Naive thymus-derived CD4-positive, alpha-beta T cell (primary cell): Measurements from ENCODE around the gene RGMB. TPM values are rescaled to one million over a fixed set of nuclear protein-coding genes. Genes with fewer than 3 reads are reported as not detected.
A peak's percentile ranks its signal among the peaks of the same experiment; 100 is the strongest.

Experiments used
- ATAC-seq: fragments of 150-1000 bp; cut with Tn5 transposase; 2 replicates; pipeline ENCODE4 v1.10.0; 2021; ENCODE audit warnings: mild to moderate bottlenecking, moderate library complexity
- CTCF ChIA-PET: fragments of 350-600 bp; sonication (Branson Sonifier 250); formaldehyde crosslinking; loops from one replicate; lab custom pipeline; 2021; ENCODE audit warnings: antibody characterized with exemption; lab: Charles Lee
- POLR2A ChIA-PET: fragments of 350-600 bp; sonication (Branson Sonifier 250); formaldehyde crosslinking; loops from one replicate; lab custom pipeline; 2021; ENCODE audit warnings: antibody characterized with exemption, inconsistent platforms; lab: Charles Lee
- DNase-seq, 9 donors: peaks; one replicate each; pipeline versions ENCODE4 v3.0.0 to v3.0.0-alpha.2; 2020 to 2022; ENCODE audit warnings: mixed read lengths in 1 of 9
- H3K27ac ChIP-seq: one replicate; pipeline ENCODE4 v1.7.0; 2013; ENCODE audit warnings: mild to moderate bottlenecking, low read depth, low read length, moderate library complexity
- H3K27me3 ChIP-seq, 2 donors: one replicate each; pipeline ENCODE4 v1.7.0; 2013; ENCODE audit warnings: low read length in 2 of 2, mild to moderate bottlenecking in 2 of 2, moderate library complexity in 2 of 2; ENCODE audit not compliant: control insufficient read depth in 2 of 2, insufficient read depth in 2 of 2
- H3K36me3 ChIP-seq, 3 experiments: 1 replicate in 2 of 3; 2 replicates in 1 of 3; pipeline ENCODE4 v1.7.0; 2013; ENCODE audit warnings: low read length in 3 of 3, mild to moderate bottlenecking in 3 of 3, moderate library complexity in 1 of 3; ENCODE audit not compliant: insufficient read depth in 3 of 3, control insufficient read depth in 2 of 3
- H3K4me1 ChIP-seq, 2 donors: one replicate each; pipeline ENCODE4 v1.7.0; 2013; ENCODE audit warnings: low read length in 2 of 2, mild to moderate bottlenecking in 2 of 2, moderate library complexity in 1 of 2; ENCODE audit not compliant: control insufficient read depth in 2 of 2, insufficient read depth in 2 of 2
- H3K4me3 ChIP-seq: 2 replicates; pipeline ENCODE4 v1.7.0; 2013; ENCODE audit warnings: mild to moderate bottlenecking, low read length
- H3K9me3 ChIP-seq, 3 experiments: 1 replicate in 2 of 3; 2 replicates in 1 of 3; pipeline ENCODE4 v1.7.0; 2013; ENCODE audit warnings: low read length in 3 of 3; ENCODE audit not compliant: control insufficient read depth in 2 of 3
- H3K27ac Mint-ChIP-seq, 9 donors: one replicate each; pipeline ENCODE4 v1.8.0; 2020 to 2022; ENCODE audit warnings: mixed read lengths in 9 of 9, mild to moderate bottlenecking in 8 of 9, moderate library complexity in 5 of 9, inconsistent platforms in 2 of 9
- H3K27me3 Mint-ChIP-seq, 5 donors: one replicate each; pipeline ENCODE4 v1.8.0; 2021 to 2022; ENCODE audit warnings: mixed read lengths in 5 of 5, mild to moderate bottlenecking in 1 of 5
- H3K36me3 Mint-ChIP-seq, 5 donors: one replicate each; pipeline ENCODE4 v1.8.0; 2020 to 2022; ENCODE audit warnings: mixed read lengths in 5 of 5, mild to moderate bottlenecking in 3 of 5, inconsistent platforms in 1 of 5
- H3K4me1 Mint-ChIP-seq, 7 donors: one replicate each; pipeline ENCODE4 v1.8.0; 2020 to 2022; ENCODE audit warnings: mixed read lengths in 7 of 7, mild to moderate bottlenecking in 3 of 7, inconsistent platforms in 1 of 7
- H3K4me3 Mint-ChIP-seq, 10 donors: one replicate each; pipeline ENCODE4 v1.8.0; 2020 to 2022; ENCODE audit warnings: mild to moderate bottlenecking in 10 of 10, mixed read lengths in 10 of 10, moderate library complexity in 6 of 10, inconsistent platforms in 2 of 10
- H3K9me3 Mint-ChIP-seq, 11 donors: one replicate each; pipeline ENCODE4 v1.8.0; 2020 to 2022; ENCODE audit warnings: mixed read lengths in 11 of 11, mild to moderate bottlenecking in 4 of 11, inconsistent platforms in 1 of 11, moderate library complexity in 1 of 11
- intact Hi-C, 2 donors: fragments of 100-400 bp; cut with micrococcal nuclease; formaldehyde crosslinking; loops; one replicate each; pipeline ENCODE4 v1.15.1; 2023
- polyA plus RNA-seq, 2 donors: library from polyadenylated mRNA; unstranded; fragments of 300-500 nt; fragmentation: Illumina TruSeq; gene quantifications; one replicate each; pipeline ENCODE4 v1.2.3, GENCODE V29; 2021
- total RNA-seq, 6 experiments: library from RNA in 5 of 6; stranded (reverse) in 5 of 6; gene quantifications; 1 replicate in 5 of 6; 2 replicates in 1 of 6; pipeline ENCODE4 v1.2.3 and lab custom pipeline; 2021 to 2026

RGMB gene
- total and polyA plus RNA-seq, 7 experiments from 2014 or later: 0.41 to 22.4 (median 9.5) TPM

DNA sequence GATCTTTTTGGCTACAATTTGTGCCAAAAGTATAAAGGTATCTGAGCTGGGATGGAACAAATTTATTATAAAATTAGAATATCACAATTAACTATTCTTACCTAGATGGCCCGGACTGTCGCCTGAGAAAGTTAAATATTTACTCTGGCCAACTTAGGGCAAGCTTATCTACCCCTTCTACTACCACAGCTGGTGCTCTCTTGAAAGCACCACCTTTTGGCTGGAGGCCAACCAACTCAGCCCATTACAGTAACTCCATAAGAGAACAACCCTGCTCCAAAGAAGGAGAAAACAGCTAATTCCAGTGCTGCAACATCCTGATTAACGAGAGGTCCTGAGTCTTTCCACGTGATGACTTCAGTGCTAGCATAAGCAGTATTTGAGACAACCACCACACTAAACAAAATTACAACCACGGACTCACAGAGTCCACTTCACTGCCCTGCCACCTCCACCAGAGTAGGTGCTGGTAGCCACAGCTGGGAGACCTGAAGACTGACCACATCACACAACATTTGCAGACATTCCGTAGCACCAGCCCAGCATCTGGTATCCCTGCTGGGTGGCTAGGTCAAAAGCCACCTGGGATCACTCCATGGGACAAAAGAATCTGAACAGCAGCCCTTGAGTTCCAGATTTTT, 43.2 kb downstream of the RGMB start:
- Histone ChIP-seq H3K36me3 (no peaks in the 10 kb centered on the region), H3K27ac (no peak overlapping the region), H3K4me3 (no peak overlapping the region), H3K9me3 (no peaks in the 10 kb centered on the region), H3K4me1 (no peaks in the 10 kb centered on the region), H3K27me3 (no peaks in the 10 kb centered on the region)
- no peak for DNase-seq
- intact Hi-C loops: no loop called here
- ChIA-PET POLR2A (no interaction called here), CTCF (interaction anchor here (0.7 kb wide), 1 partner anchor 12 kb away, joined by 4 read pairs; no protein-coding TSS in a partner anchor)
- H3K27ac Mint-ChIP-seq: no peak overlapping the region
- ATAC-seq: no peak
- no peak overlapping the region for H3K4me3 Mint-ChIP-seq
- peaks cover 0 to 34% (median 20%) of the 10 kb centered on the region in 5 donors for H3K36me3 Mint-ChIP-seq
- H3K4me1 Mint-ChIP-seq: peaks cover 0 to 4% (median 0%) of the 10 kb centered on the region in 7 donors
- H3K9me3 Mint-ChIP-seq: peaks cover 0 to 21% (median 3%) of the 10 kb centered on the region in 11 donors
- no peaks in the 10 kb centered on the region for H3K27me3 Mint-ChIP-seq

DNA sequence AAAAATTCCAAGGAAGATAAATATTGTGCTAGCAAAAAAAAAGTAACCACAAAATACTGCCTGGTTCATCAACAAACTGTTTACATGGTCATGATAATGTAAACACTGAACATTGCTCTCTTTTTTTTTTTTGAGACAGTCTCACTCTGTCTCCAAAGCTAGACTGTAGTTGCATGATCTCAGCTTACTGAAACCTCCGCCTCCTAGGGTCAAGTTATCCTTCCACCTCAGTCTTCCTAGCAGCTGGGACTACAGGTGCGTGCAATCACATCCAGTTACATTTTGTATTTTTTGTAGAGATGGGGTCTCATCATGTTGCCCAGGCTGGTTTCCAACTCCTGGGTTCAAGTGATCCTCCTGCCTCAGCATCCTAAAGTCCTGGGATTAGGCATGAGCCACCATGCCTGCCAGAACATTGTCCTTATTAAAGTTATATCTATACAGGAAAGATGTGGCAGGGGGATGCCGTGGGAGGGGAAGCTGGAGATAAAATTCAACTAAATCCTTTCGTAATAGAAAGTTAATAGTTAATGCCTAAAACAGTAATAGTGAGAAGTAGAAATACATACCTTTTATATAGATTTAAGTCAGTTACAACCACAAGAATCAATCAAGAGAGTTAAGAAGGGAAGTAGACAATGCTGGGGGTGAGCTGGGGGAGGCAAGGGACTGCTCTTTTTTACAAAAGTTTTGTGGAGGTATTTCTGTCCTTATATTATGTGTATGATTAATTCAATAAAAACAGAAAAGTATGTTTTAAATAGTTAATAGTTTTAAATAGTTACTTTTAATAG, 52.3 kb downstream of the RGMB start:
- Mint-ChIP-seq H3K36me3 (peaks cover 0 to 16% (median 6%) of the 10 kb centered on the region in 5 donors), H3K27me3 (peaks cover 0 to 7% (median 0%) of the 10 kb centered on the region in 5 donors), H3K27ac (no peak overlapping the region), H3K4me1 (peaks cover 0 to 2% (median 0%) of the 10 kb centered on the region in 7 donors), H3K9me3 (peaks cover 0 to 7% (median 2%) of the 10 kb centered on the region in 11 donors), H3K4me3 (no peak overlapping the region)
- intact Hi-C loops: no loop called here
- no peak for DNase-seq
- no peak for ATAC-seq
- Histone ChIP-seq H3K27ac (no peak overlapping the region), H3K27me3 (no peaks in the 10 kb centered on the region), H3K36me3 (no peaks in the 10 kb centered on the region), H3K4me1 (no peaks in the 10 kb centered on the region), H3K9me3 (no peaks in the 10 kb centered on the region), H3K4me3 (no peak overlapping the region)
- CTCF ChIA-PET: no interaction called here
- POLR2A ChIA-PET: no interaction called here

DNA sequence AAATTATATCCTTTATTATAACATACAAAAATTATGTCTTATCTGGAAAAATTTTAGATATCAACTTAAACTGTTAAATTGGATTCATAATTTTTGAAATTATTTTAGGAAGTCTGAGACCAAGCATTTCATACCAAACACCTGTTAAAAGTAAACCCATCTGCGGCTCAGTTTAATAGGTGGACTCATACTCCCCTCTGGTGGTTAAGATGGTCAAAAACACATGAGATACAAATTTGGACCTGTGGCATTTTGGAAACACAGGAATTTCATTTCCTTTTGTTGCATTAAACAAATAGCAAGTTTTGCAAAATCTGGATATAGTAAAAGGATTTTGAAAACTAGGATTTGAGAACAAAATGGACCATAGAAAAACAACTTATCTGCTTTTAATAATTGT, 53.7 kb downstream of the RGMB start:
- intact Hi-C loops: loop anchor here in 1 of 2 donors (1.0 kb wide), 2 partner anchors 56 to 1596 kb away; no protein-coding TSS in a partner anchor
- CTCF ChIA-PET: no interaction called here

DNA sequence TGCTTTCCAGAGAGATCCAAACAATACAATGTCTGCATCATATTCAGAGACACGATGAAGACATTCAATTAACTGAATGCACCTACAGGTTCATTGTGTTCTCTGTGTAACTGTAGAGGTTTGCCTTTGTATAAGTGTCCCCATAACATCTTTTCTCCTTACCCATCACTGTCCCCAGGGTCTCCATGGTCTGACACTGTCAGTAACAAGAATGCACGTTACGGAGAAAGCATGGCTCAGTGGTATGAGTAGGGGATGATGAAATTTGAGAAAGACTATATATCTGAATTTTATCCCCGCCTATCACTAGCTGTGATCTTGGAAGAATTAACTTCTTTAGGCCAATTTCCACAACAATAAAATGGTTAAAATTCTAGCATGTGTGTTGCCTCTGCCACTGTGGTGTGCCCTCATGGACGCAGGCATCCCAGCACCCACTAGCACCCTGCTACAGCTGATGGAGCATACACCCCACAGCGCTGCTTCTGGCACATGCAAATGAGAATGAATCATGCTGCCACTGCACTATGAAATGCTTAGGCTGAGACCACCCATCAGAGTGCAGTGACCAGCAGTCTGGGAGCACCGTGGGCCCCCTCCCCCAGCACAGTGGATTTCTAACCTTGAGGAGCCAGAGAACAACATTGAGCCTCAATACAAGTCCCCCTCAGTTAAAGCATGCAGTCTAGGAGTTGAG, 54.3 kb downstream of the RGMB start:
- intact Hi-C loops: loop anchor here in 1 of 2 donors (1.0 kb wide), 2 partner anchors 56 to 1596 kb away; no protein-coding TSS in a partner anchor
- H3K4me3 ChIP-seq: no peak overlapping the region
- no peak overlapping the region for H3K27ac Mint-ChIP-seq
- H3K4me3 Mint-ChIP-seq: no peak overlapping the region
- H3K36me3 ChIP-seq: no peaks in the 10 kb centered on the region
- no peaks in the 10 kb centered on the region for H3K4me1 ChIP-seq
- H3K27me3 ChIP-seq: no peaks in the 10 kb centered on the region
- ATAC-seq (no peak), DNase-seq (no peak)
- no peaks in the 10 kb centered on the region for H3K9me3 Mint-ChIP-seq
- H3K36me3 Mint-ChIP-seq: peaks cover 0 to under 1% (median 0%) of the 10 kb centered on the region in 5 donors
- ChIA-PET CTCF (no interaction called here), POLR2A (no interaction called here)
- H3K27ac ChIP-seq: no peak overlapping the region
- H3K27me3 Mint-ChIP-seq: peaks cover 0 to 7% (median 0%) of the 10 kb centered on the region in 5 donors
- peaks cover 0 to 2% (median 0%) of the 10 kb centered on the region in 7 donors for H3K4me1 Mint-ChIP-seq
- no peaks in the 10 kb centered on the region for H3K9me3 ChIP-seq

More for the DNA sequence above, 53.7 kb downstream of the RGMB start:
- peaks cover 0 to 2% (median 0%) of the 10 kb centered on the region in 7 donors for H3K4me1 Mint-ChIP-seq
- H3K27ac Mint-ChIP-seq: no peak overlapping the region
- H3K27me3 Mint-ChIP-seq: peaks cover 0 to 7% (median 0%) of the 10 kb centered on the region in 5 donors
- no peak overlapping the region for H3K4me3 Mint-ChIP-seq
- DNase-seq: peak in 5 of 9 donors; percentile 15 to 34 (median 22)
- Histone ChIP-seq H3K27me3 (no peaks in the 10 kb centered on the region), H3K9me3 (no peaks in the 10 kb centered on the region), H3K36me3 (no peaks in the 10 kb centered on the region), H3K27ac (no peak overlapping the region), H3K4me1 (no peaks in the 10 kb centered on the region), H3K4me3 (no peak overlapping the region)
- peaks cover 0 to 7% (median 0%) of the 10 kb centered on the region in 5 donors for H3K36me3 Mint-ChIP-seq
- POLR2A ChIA-PET: no interaction called here
- ATAC-seq: no peak
- H3K9me3 Mint-ChIP-seq: no peaks in the 10 kb centered on the region

DNA sequence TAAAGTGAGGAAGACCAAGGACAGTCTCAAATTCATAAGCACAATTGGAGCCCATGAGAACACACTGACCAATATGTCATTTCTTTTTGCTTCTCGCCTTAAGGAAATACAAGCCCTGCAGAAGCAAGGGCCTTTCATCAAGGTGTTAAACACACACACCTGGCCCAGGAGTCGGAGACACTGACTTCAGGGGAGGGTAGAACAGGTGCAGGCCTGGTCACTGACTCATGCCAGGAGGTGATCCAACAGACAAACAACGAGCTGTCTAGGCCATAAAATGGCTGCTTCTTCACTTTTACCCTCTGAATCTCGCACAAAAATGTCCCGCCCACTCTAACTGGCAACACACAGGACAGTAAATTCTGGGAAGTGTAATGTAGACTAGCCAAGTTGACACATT, 62.7 kb downstream of the RGMB start:
- Histone ChIP-seq H3K4me1 (no peaks in the 10 kb centered on the region), H3K27ac (no peak overlapping the region), H3K27me3 (no peaks in the 10 kb centered on the region), H3K36me3 (no peaks in the 10 kb centered on the region), H3K9me3 (no peaks in the 10 kb centered on the region), H3K4me3 (no peak overlapping the region)
- H3K27ac Mint-ChIP-seq: no peak overlapping the region
- intact Hi-C loops: no loop called here
- no peak for ATAC-seq
- POLR2A ChIA-PET: no interaction called here
- H3K9me3 Mint-ChIP-seq: no peaks in the 10 kb centered on the region
- CTCF ChIA-PET: no interaction called here
- H3K27me3 Mint-ChIP-seq: peaks cover 0 to 3% (median 0%) of the 10 kb centered on the region in 5 donors
- H3K36me3 Mint-ChIP-seq: peaks cover 0 to 26% (median 10%) of the 10 kb centered on the region in 5 donors
- no peak for DNase-seq
- no peak overlapping the region for H3K4me3 Mint-ChIP-seq
- peaks cover 0 to 7% (median 3%) of the 10 kb centered on the region in 7 donors for H3K4me1 Mint-ChIP-seq

DNA sequence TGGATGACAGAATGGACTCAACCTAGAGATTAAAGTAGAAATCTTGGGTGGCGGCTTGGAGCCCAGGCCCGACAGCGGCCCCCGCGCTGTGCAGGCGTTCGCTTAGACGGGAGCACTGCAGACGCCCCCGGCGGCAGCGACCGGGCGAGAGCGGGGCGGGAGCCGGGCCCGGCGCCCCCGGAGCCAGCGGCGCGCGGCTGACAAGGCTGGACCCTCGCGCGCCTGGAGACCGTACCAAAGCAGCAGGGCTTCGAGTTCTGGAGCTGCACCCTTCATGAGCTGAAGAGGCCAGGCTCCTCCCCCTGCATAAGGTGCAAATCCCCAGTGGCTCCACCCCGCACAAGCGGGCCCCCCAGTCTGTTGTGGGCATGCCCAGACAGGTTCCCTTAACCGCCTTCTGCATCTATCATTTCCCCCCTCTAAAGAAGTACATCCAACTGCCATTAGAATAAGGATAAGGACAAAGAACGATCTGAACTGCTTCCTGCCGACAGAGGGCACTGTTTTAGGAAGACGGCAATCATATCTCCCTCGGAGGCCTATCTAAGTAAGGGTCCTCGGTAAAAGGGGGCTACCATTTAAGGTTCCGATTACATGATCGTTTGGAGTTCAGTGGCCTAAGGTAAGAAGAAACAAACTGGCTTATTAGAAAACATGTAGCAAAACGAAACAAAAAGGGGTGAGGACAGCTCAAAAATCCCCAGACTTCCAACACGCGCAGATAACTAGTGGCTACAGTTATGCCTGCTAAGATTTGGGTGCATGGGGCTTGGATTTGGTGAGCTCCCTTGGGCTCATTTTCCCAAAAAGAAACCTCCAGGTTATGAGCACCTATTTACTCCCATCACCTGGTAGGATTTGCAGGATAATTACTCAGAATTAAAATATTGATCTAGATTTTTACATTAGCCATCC, 66.3 kb downstream of the RGMB start:
- ATAC-seq (peak; percentile 69), DNase-seq (no peak)
- ChIA-PET CTCF (no interaction called here), POLR2A (no interaction called here)
- intact Hi-C loops: no loop called here
- Histone ChIP-seq H3K36me3 (no peaks in the 10 kb centered on the region), H3K27ac (no peak overlapping the region), H3K4me3 (no peak overlapping the region), H3K4me1 (no peaks in the 10 kb centered on the region), H3K9me3 (no peaks in the 10 kb centered on the region), H3K27me3 (no peaks in the 10 kb centered on the region)
- Mint-ChIP-seq H3K9me3 (peaks cover 0 to 13% (median 0%) of the 10 kb centered on the region in 11 donors), H3K4me1 (peaks cover 0 to 7% (median 3%) of the 10 kb centered on the region in 7 donors), H3K27ac (no peak overlapping the region), H3K4me3 (peak overlapping the region; percentile 14 to 73 (median 50)), H3K36me3 (peaks cover 0 to 22% (median 10%) of the 10 kb centered on the region in 5 donors), H3K27me3 (peaks cover 0 to 3% (median 0%) of the 10 kb centered on the region in 5 donors)
